Subcutaneous abdominal adipose tissue (tissue), 5 donors: Measurements from ENCODE around the gene CLEC2A.
"Not testable (repeated sequence)": the region's sequence is repeated elsewhere in the genome, so short reads cannot be mapped to it uniquely, and the experiment has no call there.

Experiments used
- H3K27ac ChIP-seq: one replicate; pipeline ENCODE4 v1.7.0; 2013; ENCODE audit warnings: low read depth, mild to moderate bottlenecking, inconsistent platforms, low read length, moderate library complexity
- H3K27me3 ChIP-seq, 5 donors: one replicate each; pipeline ENCODE4 v1.7.0; 2013; ENCODE audit warnings: low read length in 5 of 5, inconsistent platforms in 1 of 5; ENCODE audit not compliant: control insufficient read depth in 5 of 5, insufficient read depth in 4 of 5
- H3K36me3 ChIP-seq, 5 donors: one replicate each; pipeline ENCODE4 v1.7.0; 2013; ENCODE audit warnings: low read length in 5 of 5; ENCODE audit not compliant: control insufficient read depth in 5 of 5, insufficient read depth in 5 of 5
- H3K4me1 ChIP-seq, 5 donors: one replicate each; pipeline ENCODE4 v1.7.0; 2013; ENCODE audit warnings: low read length in 5 of 5, mild to moderate bottlenecking in 3 of 5, moderate library complexity in 1 of 5; ENCODE audit not compliant: control insufficient read depth in 5 of 5, insufficient read depth in 5 of 5
- H3K4me3 ChIP-seq, 5 donors: one replicate each; pipeline ENCODE4 v1.7.0; 2013; ENCODE audit warnings: low read length in 5 of 5, low read depth in 1 of 5
- H3K9ac ChIP-seq, 5 donors: one replicate each; pipeline ENCODE4 v1.7.0; 2013; ENCODE audit warnings: low read length in 5 of 5, mild to moderate bottlenecking in 4 of 5, moderate library complexity in 3 of 5
- H3K9me3 ChIP-seq, 5 donors: one replicate each; pipeline ENCODE4 v1.7.0; 2013; ENCODE audit warnings: low read length in 5 of 5; ENCODE audit not compliant: control insufficient read depth in 5 of 5
- donor health status: healthy.
- donor health status: healthy.
- donor health status: healthy.
- donor health status: healthy.
- donor health status: healthy.

CLEC2A gene, protein sequence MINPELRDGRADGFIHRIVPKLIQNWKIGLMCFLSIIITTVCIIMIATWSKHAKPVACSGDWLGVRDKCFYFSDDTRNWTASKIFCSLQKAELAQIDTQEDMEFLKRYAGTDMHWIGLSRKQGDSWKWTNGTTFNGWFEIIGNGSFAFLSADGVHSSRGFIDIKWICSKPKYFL

GRCh38 chr12:9932270-9932669 lies at the start of gene CLEC2A:
Gene CLEC2A (minus strand): TSS chr12:9932370. CDS start chr12:9932329, 41 bp downstream.
- H3K4me3 ChIP-seq = no peak within 1 kb of the TSS
- H3K9ac ChIP-seq = no peak within 1 kb of the TSS
- no peaks in the 10 kb centered on the region for H3K27me3 ChIP-seq
- H3K36me3 ChIP-seq = no peaks in the 10 kb centered on the region
- no peaks in the 10 kb centered on the region for H3K9me3 ChIP-seq
- no peaks in the 10 kb centered on the region for H3K4me1 ChIP-seq
- no peak within 1 kb of the TSS for H3K27ac ChIP-seq

- Histone ChIP-seq H3K36me3 (no peaks in the 10 kb centered on the region), H3K27ac (no peak overlapping the region), H3K4me1 (no peaks in the 10 kb centered on the region), H3K27me3 (no peaks in the 10 kb centered on the region), H3K9me3 (no peaks in the 10 kb centered on the region), H3K4me3 (no peak overlapping the region), H3K9ac (no peak overlapping the region)
These were observed 48.0 kb upstream of the CLEC2A start for GRCh38 chr12:9980126-9980525.

GRCh38 chr12:9977916-9978315 lies 45.7 kb upstream of the CLEC2A start:
- H3K27ac ChIP-seq = no peak overlapping the region
- H3K9me3 ChIP-seq = no peaks in the 10 kb centered on the region
- no peaks in the 10 kb centered on the region for H3K36me3 ChIP-seq
- no peaks in the 10 kb centered on the region for H3K27me3 ChIP-seq
- no peak overlapping the region for H3K9ac ChIP-seq
- no peak overlapping the region for H3K4me3 ChIP-seq
- H3K4me1 ChIP-seq = no peaks in the 10 kb centered on the region

DNA sequence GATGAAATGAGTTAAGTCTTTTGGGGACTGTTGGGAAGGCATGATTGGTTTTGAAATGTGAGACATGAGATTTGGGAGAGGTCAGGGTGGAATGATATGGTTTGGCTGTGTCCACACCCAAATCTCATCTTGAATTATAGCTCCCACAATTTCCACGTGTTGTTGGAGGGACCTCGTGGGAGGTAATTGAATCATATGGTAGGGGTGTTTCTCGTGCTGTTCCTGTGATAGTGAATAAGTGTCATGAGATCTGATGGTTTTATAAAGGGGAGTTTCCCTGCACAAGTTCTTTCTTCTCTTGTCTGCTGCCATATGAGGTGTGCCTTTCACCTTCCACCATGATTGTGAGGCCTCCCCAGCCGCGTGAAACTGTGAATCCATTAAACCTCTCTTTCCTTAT lies 44.5 kb upstream of the CLEC2A start:
- H3K27me3 ChIP-seq, H3K27ac ChIP-seq, H3K9me3 ChIP-seq, H3K36me3 ChIP-seq, H3K4me1 ChIP-seq, H3K4me3 ChIP-seq, H3K9ac ChIP-seq: not testable (repeated sequence)

GRCh38 chr12:9975614-9976013 lies 43.4 kb upstream of the CLEC2A start:
- Histone ChIP-seq H3K27ac (no peak overlapping the region), H3K27me3 (no peaks in the 10 kb centered on the region), H3K9me3 (no peaks in the 10 kb centered on the region), H3K4me1 (no peaks in the 10 kb centered on the region), H3K4me3 (no peak overlapping the region), H3K36me3 (no peaks in the 10 kb centered on the region), H3K9ac (no peak overlapping the region)

DNA sequence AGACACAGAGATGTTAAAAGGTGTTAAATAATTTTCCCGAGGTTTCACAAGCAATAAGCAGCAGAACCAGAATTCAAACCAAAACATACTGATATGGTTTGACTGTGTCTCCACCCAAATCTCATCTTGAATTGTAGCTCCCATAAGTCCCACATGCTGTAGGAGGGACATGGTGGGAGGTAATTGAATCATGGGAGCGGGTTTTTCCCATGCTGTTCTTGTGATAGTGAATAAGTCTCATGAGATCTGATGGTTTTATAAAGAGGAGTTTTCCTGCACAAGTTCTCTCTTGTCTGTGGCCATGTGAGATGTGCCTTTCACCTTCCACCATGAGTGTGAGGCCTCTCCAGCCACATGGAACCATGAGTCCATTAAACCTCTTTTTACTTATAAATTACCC lies 42.6 kb upstream of the CLEC2A start:
- not testable (repeated sequence) for H3K4me1 ChIP-seq, H3K36me3 ChIP-seq, H3K9ac ChIP-seq, H3K9me3 ChIP-seq, H3K27me3 ChIP-seq, H3K27ac ChIP-seq, H3K4me3 ChIP-seq

DNA sequence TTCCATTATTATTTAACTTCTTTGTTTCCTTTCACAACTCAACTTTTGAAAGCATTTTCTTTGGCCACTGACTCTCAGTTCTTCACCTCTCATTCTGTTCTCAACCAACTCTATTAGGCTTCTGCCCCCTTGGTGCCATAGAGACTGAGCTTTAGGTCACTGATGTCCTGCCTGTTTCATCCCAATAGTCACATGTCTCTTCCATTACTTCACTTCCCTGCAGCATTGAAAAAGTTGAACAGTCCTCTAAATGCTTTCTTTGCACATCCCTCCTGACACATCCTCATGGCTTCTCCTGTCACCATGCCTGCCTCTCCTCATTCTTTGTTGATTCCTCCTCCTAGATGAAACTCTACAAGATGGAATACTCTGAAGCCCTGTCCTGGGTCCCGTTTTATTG lies 41.8 kb upstream of the CLEC2A start:
- no peak overlapping the region for H3K4me3 ChIP-seq
- no peaks in the 10 kb centered on the region for H3K4me1 ChIP-seq

GRCh38 chr12:9971181-9971580 lies 39.0 kb upstream of the CLEC2A start, which contains the start of gene CLEC12A:
Gene CLEC12A (plus strand): TSS chr12:9971409. CDS start chr12:9971597, 188 bp downstream.
- no peak within 1 kb of the TSS for H3K4me3 ChIP-seq
- no peaks in the 10 kb centered on the region for H3K27me3 ChIP-seq
- H3K27ac ChIP-seq = no peak within 1 kb of the TSS
- H3K36me3 ChIP-seq = no peaks in the 10 kb centered on the region
- H3K4me1 ChIP-seq = no peaks in the 10 kb centered on the region
- H3K9me3 ChIP-seq = no peaks in the 10 kb centered on the region
- H3K9ac ChIP-seq = no peak within 1 kb of the TSS

More for the DNA sequence above, 41.8 kb upstream of the CLEC2A start:
- Histone ChIP-seq H3K27me3 (no peaks in the 10 kb centered on the region), H3K36me3 (no peaks in the 10 kb centered on the region), H3K9me3 (no peaks in the 10 kb centered on the region), H3K27ac (no peak overlapping the region), H3K9ac (no peak overlapping the region)

DNA sequence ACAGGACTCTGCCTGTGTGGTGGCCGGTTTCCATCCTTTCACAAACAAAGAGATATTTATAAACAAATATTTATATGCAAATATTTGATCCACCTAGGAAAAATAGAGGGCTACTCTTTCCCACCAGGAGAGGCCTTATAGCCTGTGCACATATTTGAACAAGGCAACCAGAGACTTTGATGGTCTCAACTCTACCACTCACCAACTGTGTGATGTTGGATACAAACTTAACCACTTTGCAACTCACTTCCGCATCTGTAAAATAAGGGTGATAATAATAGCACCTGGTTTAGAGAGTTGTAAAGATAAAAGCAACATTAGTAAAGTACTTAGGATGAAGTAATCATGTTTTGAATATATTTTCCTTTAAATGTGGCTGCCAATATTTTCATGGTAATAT lies 37.5 kb upstream of the CLEC2A start:
- no peak overlapping the region for H3K27ac ChIP-seq
- no peaks in the 10 kb centered on the region for H3K36me3 ChIP-seq
- H3K9me3 ChIP-seq = no peaks in the 10 kb centered on the region
- H3K9ac ChIP-seq = no peak overlapping the region
- H3K4me3 ChIP-seq = no peak overlapping the region
- H3K27me3 ChIP-seq = no peaks in the 10 kb centered on the region
- no peaks in the 10 kb centered on the region for H3K4me1 ChIP-seq

- Histone ChIP-seq H3K4me3 (no peak overlapping the region), H3K27me3 (no peaks in the 10 kb centered on the region), H3K9me3 (no peaks in the 10 kb centered on the region), H3K4me1 (no peaks in the 10 kb centered on the region), H3K9ac (no peak overlapping the region), H3K36me3 (no peaks in the 10 kb centered on the region), H3K27ac (no peak overlapping the region)
These were observed 29.7 kb upstream of the CLEC2A start for GRCh38 chr12:9961901-9962300.

- Histone ChIP-seq H3K9ac (no peak overlapping the region), H3K4me1 (no peaks in the 10 kb centered on the region), H3K9me3 (no peaks in the 10 kb centered on the region), H3K27ac (no peak overlapping the region), H3K4me3 (no peak overlapping the region), H3K36me3 (no peaks in the 10 kb centered on the region), H3K27me3 (no peaks in the 10 kb centered on the region)
These were observed 28.9 kb upstream of the CLEC2A start for GRCh38 chr12:9961106-9961505.
